Neuronal stem cell (in vitro differentiated cells): ENCODE data around the gene ARSA.

Experiments
- DNase-seq: peaks from one replicate; pipeline ENCODE4 v3.0.0-alpha.2; 2013; ENCODE audit warnings: low spot score
- H2AFZ ChIP-seq: one replicate; pipeline ENCODE4 v1.6.1; 2013; ENCODE audit warnings: mild to moderate bottlenecking, low read length, inconsistent platforms
- H2AK5ac ChIP-seq: 2 replicates; pipeline ENCODE4 v1.6.1; 2013; ENCODE audit warnings: low read depth, mild to moderate bottlenecking, inconsistent platforms, low read length, moderate library complexity, mixed read lengths
- H2BK120ac ChIP-seq: 2 replicates; pipeline ENCODE4 v1.6.1; 2013; ENCODE audit warnings: low read depth, mild to moderate bottlenecking, inconsistent platforms, low read length, moderate library complexity, mixed read lengths
- H2BK12ac ChIP-seq: one replicate; pipeline ENCODE4 v1.6.1; 2013; ENCODE audit warnings: low read length, inconsistent platforms
- H2BK15ac ChIP-seq: 2 replicates; pipeline ENCODE4 v1.6.1; 2013; ENCODE audit warnings: mild to moderate bottlenecking, low read length, inconsistent platforms, mixed read lengths
- H2BK5ac ChIP-seq: one replicate; pipeline ENCODE4 v1.6.1; 2013; ENCODE audit warnings: inconsistent platforms, mild to moderate bottlenecking, low read length, moderate library complexity
- H3K14ac ChIP-seq: one replicate; pipeline ENCODE4 v1.6.1; 2013; ENCODE audit warnings: low read length, inconsistent platforms
- H3K18ac ChIP-seq: 2 replicates; pipeline ENCODE4 v1.6.1; 2013; ENCODE audit warnings: low read length, inconsistent platforms
- H3K23ac ChIP-seq: 2 replicates; pipeline ENCODE4 v1.6.1; 2013; ENCODE audit warnings: low read depth, mild to moderate bottlenecking, mixed read lengths, low read length, inconsistent platforms; ENCODE audit not compliant: poor library complexity
- H3K27ac ChIP-seq: replicated peaks from 3 replicates; pipeline ENCODE4 v1.5.1; 2013; ENCODE audit warnings: low read length, inconsistent platforms
- H3K27me3 ChIP-seq, 3 experiments: 2 replicates each; pipeline ENCODE4 v1.6.1; 2013; ENCODE audit warnings: low read length in 3 of 3, mild to moderate bottlenecking in 2 of 3, inconsistent platforms in 1 of 3, low read depth in 1 of 3, mixed read lengths in 1 of 3, moderate library complexity in 1 of 3; ENCODE audit not compliant: control insufficient read depth in 3 of 3, insufficient read depth in 3 of 3
- H3K36me3 ChIP-seq, 2 donors: replicated peaks in 1 of 2; 2 replicates each; pipeline ENCODE4 v1.6.1; 2013; ENCODE audit warnings: low read length in 2 of 2; ENCODE audit not compliant: control insufficient read depth in 2 of 2, insufficient read depth in 2 of 2
- H3K4ac ChIP-seq: 2 replicates; pipeline ENCODE4 v1.6.1; 2013; ENCODE audit warnings: inconsistent platforms, mild to moderate bottlenecking, low read length, moderate library complexity
- H3K4me1 ChIP-seq, 2 donors: 1 replicate in 1 of 2; 2 replicates in 1 of 2; pipeline ENCODE4 v1.6.1; 2013; ENCODE audit warnings: low read length in 2 of 2, low read depth in 1 of 2; ENCODE audit not compliant: control insufficient read depth in 2 of 2, insufficient read depth in 1 of 2
- H3K4me2 ChIP-seq: one replicate; pipeline ENCODE4 v1.6.1; 2013; ENCODE audit warnings: mild to moderate bottlenecking, low read length, inconsistent platforms; ENCODE audit not compliant: insufficient read depth, poor library complexity, severe bottlenecking
- H3K4me3 ChIP-seq, 2 donors: 2 replicates each; pipeline ENCODE4 v1.5.1; 2013; ENCODE audit warnings: low read length in 2 of 2, mild to moderate bottlenecking in 2 of 2, inconsistent platforms in 1 of 2, moderate library complexity in 1 of 2
- H3K79me1 ChIP-seq: one replicate; pipeline ENCODE4 v1.6.1; 2013; ENCODE audit warnings: low read depth, mild to moderate bottlenecking, inconsistent platforms, low read length, moderate library complexity
- H3K9ac ChIP-seq: one replicate; pipeline ENCODE4 v1.6.1; 2013; ENCODE audit warnings: mild to moderate bottlenecking, low read depth, low read length, inconsistent platforms; ENCODE audit not compliant: poor library complexity
- H3K9me3 ChIP-seq, 2 donors: replicated peaks in 1 of 2; 2 replicates each; pipeline versions ENCODE3 to v1.6.1; 2013; ENCODE audit warnings: low read length in 2 of 2, mild to moderate bottlenecking in 2 of 2, inconsistent platforms in 1 of 2, low read depth in 1 of 2, mixed read lengths in 1 of 2, moderate library complexity in 1 of 2; ENCODE audit not compliant: control insufficient read depth in 2 of 2, insufficient read depth in 1 of 2
- H4K8ac ChIP-seq: one replicate; pipeline ENCODE4 v1.6.1; 2013; ENCODE audit warnings: low read depth, mild to moderate bottlenecking, inconsistent platforms, low read length, moderate library complexity
- H4K91ac ChIP-seq: one replicate; pipeline ENCODE4 v1.6.1; 2013; ENCODE audit warnings: low read length, low read depth, mild to moderate bottlenecking, inconsistent platforms; ENCODE audit not compliant: poor library complexity
- WGBS, 2 donors: extraction: QIAGEN DNeasy Blood & Tissue Kit; methylation state at CpG; one replicate each; pipeline ENCODE4 v1.1.7; 2013; ENCODE audit warnings: missing lambda C conversion rate in 2 of 2, mixed read lengths in 1 of 2; ENCODE audit not compliant: insufficient read length in 2 of 2, insufficient replicate concordance in 1 of 2; ENCODE audit errors: extremely low coverage in 2 of 2; 5-methylcytosine and 5-hydroxymethylcytosine counted together

The ARSA gene

GRCh38 chr22:50581031-50581949, 46.7 kb downstream of the ARSA start:
- no CpG with 5 or more reads among the region's 22 CpGs for WGBS, 2 donors
- Histone ChIP-seq H3K18ac (no peak overlapping the region), H4K91ac (no peak overlapping the region), H3K36me3 (peaks cover 26 to 40% of the 10 kb centered on the region in 2 donors), H2BK5ac (peak overlapping the region; percentile 56), H2AK5ac (peak overlapping the region; percentile 90), H3K27me3 (no peaks in the 10 kb centered on the region), H3K14ac (no peak overlapping the region), H3K4me1 (peaks cover 5% of the 10 kb centered on the region in 2 donors), H3K9ac (peak overlapping the region; percentile 93), H3K79me1 (peaks cover 7% of the 10 kb centered on the region), H2BK12ac (no peak overlapping the region), H3K4me3 (peak overlapping the region; percentile 82 to 93), H3K4ac (no peak overlapping the region), H3K9me3 (no peaks in the 10 kb centered on the region), H2BK15ac (no peak overlapping the region), H3K27ac (peak overlapping the region; percentile 98), H4K8ac (peak overlapping the region; percentile 52), H3K23ac (peak overlapping the region; percentile 30), H2BK120ac (no peak overlapping the region), H3K4me2 (peak overlapping the region; percentile 84), H2AFZ (no peak overlapping the region)
- no peak for DNase-seq

DNA sequence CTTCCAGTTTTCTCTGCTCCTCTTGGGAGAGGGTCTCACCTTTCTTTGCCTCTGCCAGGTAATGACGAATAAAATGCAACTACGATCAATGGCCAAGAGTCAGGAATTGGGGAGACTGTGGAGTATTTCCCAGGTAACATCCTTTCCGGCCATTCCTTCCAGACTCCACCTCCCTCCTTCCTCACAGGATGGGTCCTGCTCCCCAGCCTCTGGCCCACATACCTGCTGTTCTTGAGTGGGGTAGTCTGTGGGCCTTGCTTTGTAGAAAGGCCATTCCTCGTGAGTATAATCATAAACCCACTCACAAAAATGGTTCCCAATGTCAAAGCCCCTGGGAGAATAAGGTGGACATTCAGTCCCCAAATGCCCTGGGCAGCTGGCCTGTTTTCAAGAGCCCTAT, 48.2 kb downstream of the ARSA start:
- Histone ChIP-seq H3K9ac (no peak overlapping the region), H3K9me3 (no peaks in the 10 kb centered on the region), H3K27ac (no peak overlapping the region), H4K91ac (no peak overlapping the region), H3K4ac (no peak overlapping the region), H3K27me3 (no peaks in the 10 kb centered on the region), H2BK15ac (no peak overlapping the region), H2BK5ac (no peak overlapping the region), H3K79me1 (peaks cover 7% of the 10 kb centered on the region), H2AK5ac (no peak overlapping the region), H3K36me3 (peaks cover 33 to 40% of the 10 kb centered on the region in 2 donors), H3K4me3 (no peak overlapping the region), H3K4me2 (no peak overlapping the region), H3K14ac (no peak overlapping the region), H3K18ac (no peak overlapping the region), H2BK120ac (no peak overlapping the region), H4K8ac (no peak overlapping the region), H3K4me1 (peaks cover 5% of the 10 kb centered on the region in 2 donors), H2BK12ac (no peak overlapping the region), H3K23ac (no peak overlapping the region), H2AFZ (no peak overlapping the region)
- WGBS, 2 donors = no CpG with 5 or more reads among the region's 4 CpGs
- DNase-seq = no peak

- H3K14ac ChIP-seq = no peak overlapping the region
- H3K4ac ChIP-seq = no peak overlapping the region
- no peak overlapping the region for H2AK5ac ChIP-seq
- H4K91ac ChIP-seq = no peak overlapping the region
- H2BK12ac ChIP-seq = no peak overlapping the region
- no peaks in the 10 kb centered on the region for H3K9me3 ChIP-seq
- peak overlapping the region in 1 of 2 donors; percentile 9 for H3K4me3 ChIP-seq
- no peak overlapping the region for H3K23ac ChIP-seq
- H2BK5ac ChIP-seq = no peak overlapping the region
- no peak overlapping the region for H3K27ac ChIP-seq
- DNase-seq = no peak
- H3K9ac ChIP-seq = no peak overlapping the region
- H3K36me3 ChIP-seq = peaks cover 39 to 49% of the 10 kb centered on the region in 2 donors
- H3K4me1 ChIP-seq = peaks cover 5% of the 10 kb centered on the region in 2 donors
- H4K8ac ChIP-seq = no peak overlapping the region
- no peak overlapping the region for H2AFZ ChIP-seq
- WGBS, 2 donors = no CpG with 5 or more reads among the region's 8 CpGs
- H2BK15ac ChIP-seq = no peak overlapping the region
- no peaks in the 10 kb centered on the region for H3K27me3 ChIP-seq
- H3K4me2 ChIP-seq = no peak overlapping the region
- no peak overlapping the region for H3K18ac ChIP-seq
- no peak overlapping the region for H2BK120ac ChIP-seq
- peaks cover 8% of the 10 kb centered on the region for H3K79me1 ChIP-seq
Measured at GRCh38 chr22:50578776-50579310, 49.1 kb downstream of the ARSA start.
